ENCODE results near the gene JPT1.
"Not testable (repeated sequence)": the region's sequence is repeated elsewhere in the genome, so short reads cannot be mapped to it uniquely, and the experiment has no call there.

JPT1 gene

GRCh38 chr17:75154195-75155106, at the start of gene JPT1:
Gene JPT1, minus strand, starts transcription at chr17:75154512. Its CDS starts 115 bp downstream, at chr17:75154397.
- peak; percentile 98 for DNase-seq (ENCODE audit: low read depth)

- DNase-seq (ENCODE audit: low read depth) = no peak
Measured at GRCh38 chr17:75199886-75200618, 45.7 kb upstream of the JPT1 start.

- DNase-seq (ENCODE audit: low read depth) = no peak
Measured at GRCh38 chr17:75194879-75195278, 40.6 kb upstream of the JPT1 start.

GRCh38 chr17:75191584-75191983, 37.3 kb upstream of the JPT1 start:
- no peak for DNase-seq (ENCODE audit: low read depth)

GRCh38 chr17:75188614-75189013, 34.3 kb upstream of the JPT1 start:
- DNase-seq (ENCODE audit: low read depth) = no peak

DNA sequence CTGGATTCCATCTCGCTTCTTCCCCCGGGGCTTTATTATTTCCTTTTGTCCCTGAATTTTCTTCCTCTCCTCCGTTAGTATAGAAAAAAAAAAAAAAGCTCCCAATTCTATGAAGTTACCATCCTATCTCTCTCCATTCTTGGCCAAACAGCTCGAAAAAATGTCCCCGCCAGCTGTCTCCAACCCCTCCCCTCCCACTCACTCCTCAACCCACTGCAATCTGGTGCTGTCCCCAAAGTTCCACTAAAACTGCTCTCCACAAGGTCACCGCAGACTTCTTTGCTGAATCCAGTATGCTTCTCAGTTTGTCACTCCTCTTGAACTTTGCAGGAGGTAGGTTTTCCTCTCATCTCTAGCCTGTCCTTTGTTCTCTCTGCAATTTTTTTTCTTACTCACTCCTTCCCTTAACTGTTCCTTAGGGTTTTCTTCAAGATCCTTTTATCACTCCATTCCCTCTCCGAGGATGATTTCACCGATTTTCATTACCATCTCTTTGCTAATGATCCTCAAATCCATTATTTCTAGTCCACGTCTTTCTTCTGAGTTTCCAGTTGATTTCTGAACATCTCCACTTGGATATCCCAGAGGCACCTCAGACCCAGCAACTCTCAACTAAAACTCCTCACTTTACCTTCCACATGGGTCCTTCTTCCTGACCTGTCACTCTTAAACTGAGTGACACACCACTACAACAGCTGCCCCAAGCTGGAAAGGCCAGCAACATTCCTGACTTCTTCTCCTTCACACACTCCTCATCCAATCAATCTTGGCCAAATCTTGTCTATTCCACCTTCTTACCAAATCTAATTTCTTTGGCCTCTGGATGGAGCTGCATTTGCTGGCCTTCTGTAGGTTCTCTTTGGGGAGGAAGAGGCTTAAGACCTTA, 29.9 kb upstream of the JPT1 start:
- no peak for DNase-seq (ENCODE audit: low read depth)

DNA sequence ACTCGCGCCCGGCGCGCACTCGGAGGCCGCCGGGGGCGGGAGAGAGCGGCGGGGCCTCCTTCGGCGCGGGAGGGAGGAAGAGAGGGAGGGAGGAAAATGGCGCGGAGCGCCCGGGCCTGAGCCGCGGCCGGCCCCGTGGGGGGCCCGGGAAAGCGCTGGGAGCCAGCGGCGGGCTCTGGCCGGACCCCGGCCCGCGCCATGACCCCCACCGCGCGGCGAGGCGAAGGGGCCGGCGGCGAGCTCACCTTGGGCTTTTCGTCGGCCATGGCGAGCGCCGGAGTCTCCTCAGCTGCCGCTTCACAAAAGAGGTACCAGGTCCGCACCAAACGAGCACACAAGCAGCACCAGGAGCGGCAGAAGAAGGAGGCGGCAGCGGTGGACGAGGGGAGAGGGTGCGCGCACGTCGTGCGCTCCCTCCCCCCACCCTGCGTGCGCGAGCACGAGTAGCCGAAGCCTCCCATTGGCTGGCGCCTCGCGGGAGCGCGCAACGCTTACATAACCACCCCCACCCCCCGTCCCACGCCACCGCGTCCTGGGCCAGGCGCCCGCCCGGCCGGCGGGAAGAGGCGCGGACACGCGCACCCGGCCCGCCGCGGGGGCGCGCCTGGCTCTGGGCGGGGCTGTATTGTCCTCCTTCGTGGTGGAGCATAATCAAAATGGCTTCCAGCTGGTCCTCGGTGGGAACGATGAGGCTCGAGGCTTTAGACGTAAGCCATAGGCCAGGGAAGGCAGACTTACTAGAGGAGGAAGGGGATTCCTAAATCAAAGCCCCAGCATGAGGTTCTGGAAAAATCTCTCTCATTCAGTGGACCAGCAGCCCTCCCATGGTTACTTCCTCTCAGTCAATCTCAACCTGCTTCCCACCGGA, 28.5 kb upstream of the JPT1 start, which contains the start of gene SUMO2:
Gene SUMO2, minus strand, starts transcription at position 391 of the 868 bp plus-strand sequence. Its CDS starts 125 bp downstream, at position 266.
- peak; percentile 96 for DNase-seq (ENCODE audit: low read depth)

GRCh38 chr17:75182319-75182568, 27.9 kb upstream of the JPT1 start:
- no peak for DNase-seq (ENCODE audit: low read depth)

GRCh38 chr17:75181608-75182318, 27.5 kb upstream of the JPT1 start:
- no peak for DNase-seq (ENCODE audit: low read depth)

GRCh38 chr17:75181110-75181509, 26.8 kb upstream of the JPT1 start:
- no peak for DNase-seq (ENCODE audit: low read depth)

GRCh38 chr17:75178453-75178852, 24.1 kb upstream of the JPT1 start:
- no peak for DNase-seq (ENCODE audit: low read depth)

DNA sequence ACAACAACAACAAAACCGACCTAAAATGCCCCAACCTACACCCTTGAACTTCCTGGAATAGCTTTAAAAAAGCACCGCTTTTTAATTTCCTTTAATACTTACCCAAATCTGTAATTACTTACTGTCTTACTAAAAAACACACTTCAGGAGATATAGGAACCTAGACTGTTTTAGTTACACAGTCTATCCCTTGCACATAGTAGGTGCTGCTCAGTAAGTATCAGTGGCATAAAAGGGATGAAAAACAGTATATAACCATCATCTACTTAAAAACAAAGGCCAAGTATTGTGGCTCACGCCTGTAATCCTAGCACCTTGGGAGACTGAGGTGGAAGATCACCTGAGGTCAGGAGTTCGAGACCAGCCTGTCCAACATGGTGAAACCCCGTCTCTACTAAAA, 22.3 kb upstream of the JPT1 start:
- no peak for DNase-seq (ENCODE audit: low read depth)

GRCh38 chr17:75174996-75175395, 20.7 kb upstream of the JPT1 start:
- no peak for DNase-seq (ENCODE audit: low read depth)

DNA sequence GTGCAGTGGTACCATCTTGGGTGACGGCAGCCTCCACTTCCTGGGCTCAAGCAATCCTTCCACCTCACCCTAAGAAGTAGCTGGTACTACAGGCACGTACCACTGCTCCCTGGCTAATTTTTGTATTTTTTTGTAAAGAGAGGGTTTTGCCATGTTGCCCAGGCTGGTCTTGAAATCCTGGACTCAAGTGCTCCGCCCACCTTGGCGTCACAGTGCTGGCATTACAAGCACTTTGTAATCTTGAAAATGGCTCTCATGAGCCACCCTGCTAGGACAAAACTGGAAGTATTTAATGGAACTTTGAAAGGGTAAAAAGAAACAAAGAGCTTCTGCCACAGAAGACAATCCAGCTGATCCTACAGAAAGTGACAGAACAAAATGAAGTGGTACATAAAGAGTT, 19.2 kb upstream of the JPT1 start:
- DNase-seq (ENCODE audit: low read depth) = no peak

DNA sequence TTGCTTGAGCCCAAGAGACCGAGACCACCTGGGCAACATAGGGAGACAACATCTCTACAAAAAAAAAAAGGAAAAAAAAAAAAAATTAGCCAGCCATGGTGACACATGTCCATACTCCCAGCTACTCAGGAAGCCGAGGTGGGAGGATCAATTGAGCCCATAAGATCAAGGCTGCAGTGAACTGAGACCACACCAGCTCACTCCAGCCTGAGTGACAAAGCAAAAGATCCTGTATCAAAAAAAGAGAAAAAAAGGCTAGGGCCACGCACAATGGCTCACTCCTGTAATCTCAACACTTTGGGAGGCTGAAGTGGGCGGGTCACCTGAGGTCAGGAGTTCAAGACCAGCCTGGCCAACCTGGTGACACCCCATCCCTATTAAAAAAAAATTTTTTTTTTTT, 14.7 kb upstream of the JPT1 start:
- DNase-seq (ENCODE audit: low read depth) = no peak

GRCh38 chr17:75164606-75165005, 10.3 kb upstream of the JPT1 start:
- DNase-seq (ENCODE audit: low read depth) = not testable (repeated sequence)

- DNase-seq (ENCODE audit: low read depth) = no peak
Measured at GRCh38 chr17:75163074-75163473, 8.8 kb upstream of the JPT1 start.

DNA sequence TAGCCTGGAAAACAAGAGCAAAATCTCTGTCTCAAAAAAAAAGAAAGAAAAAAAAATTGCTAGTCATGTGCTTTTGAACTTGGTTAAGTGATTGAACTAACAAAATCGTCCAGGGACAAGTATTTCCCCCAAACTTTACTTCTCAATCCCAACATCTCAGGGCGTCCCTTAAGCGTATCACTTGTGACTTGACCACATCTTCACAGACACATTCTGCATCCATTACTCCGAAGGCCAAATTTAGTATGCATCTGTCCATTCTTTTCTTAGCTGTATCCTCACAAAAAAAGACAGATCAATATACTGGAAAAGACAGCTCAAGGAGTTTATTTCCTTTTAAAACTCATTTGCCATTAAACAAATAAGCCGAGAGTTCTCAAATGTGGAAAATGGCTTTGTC, 5.9 kb upstream of the JPT1 start:
- no peak for DNase-seq (ENCODE audit: low read depth)

DNA sequence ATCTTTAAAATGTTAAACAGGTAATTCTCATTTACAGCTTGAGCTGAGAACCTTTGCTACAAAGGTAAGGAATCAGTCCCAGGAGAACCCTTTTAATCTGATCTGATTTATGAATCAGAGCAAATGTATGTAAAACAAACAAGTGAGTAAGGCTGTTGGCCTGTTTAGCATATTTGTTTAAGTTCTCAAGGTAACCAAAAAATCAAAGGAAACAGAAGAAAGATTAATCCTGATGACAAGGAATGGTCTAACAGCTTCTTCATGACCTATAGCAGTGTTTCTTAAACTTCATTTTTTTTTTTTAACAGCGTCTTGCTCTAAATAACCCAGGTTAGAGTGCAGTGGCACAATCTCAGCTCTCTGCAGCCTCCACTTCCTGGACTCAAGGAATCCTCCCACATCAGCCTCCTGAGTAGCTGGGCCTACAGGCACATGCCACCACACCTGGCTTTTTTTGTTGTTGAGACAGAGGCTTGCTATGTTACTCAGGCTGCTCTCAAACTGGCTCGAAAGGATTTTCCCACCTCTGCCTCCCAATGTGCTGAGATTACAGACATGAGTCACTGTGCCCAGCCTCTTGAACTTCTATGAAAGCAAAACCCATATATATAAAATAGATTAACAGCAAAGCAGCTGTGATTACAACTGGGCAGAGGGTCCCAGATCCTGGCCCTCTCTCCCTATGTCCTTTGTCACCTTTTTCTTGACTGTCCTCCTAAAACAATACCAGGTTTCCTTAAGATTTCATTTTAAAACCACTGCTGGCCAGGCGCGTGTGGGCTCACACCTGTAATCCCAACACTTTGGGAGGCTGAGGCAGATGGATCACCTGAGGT, 5.1 kb upstream of the JPT1 start:
- DNase-seq (ENCODE audit: low read depth) = no peak

DNA sequence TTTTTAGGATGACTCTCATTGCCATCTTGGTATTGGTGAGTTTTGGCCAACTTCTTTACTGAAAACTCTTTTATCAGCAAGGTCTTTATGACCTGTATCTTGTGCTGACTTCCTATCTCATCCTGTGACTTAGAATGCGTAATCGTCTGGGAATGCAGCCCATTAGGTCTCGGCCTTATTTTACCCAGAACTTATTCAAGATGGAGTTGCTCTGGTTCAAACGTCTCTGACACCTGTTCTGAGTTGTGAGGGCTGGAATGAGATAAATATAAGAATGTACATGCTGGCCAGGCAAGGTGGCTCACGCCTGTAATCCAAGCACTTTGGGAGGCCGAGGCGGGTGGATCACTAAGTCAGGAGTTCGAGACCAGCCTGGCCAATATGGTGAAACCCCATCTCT, 4.2 kb upstream of the JPT1 start:
- DNase-seq (ENCODE audit: low read depth) = not testable (repeated sequence)

Measured in fibroblast of gingiva (primary cell).